Ovary (tissue), 9 donors: Measurements from ENCODE around the gene PDSS1. TPM values are rescaled to one million over a fixed set of nuclear protein-coding genes. Genes with fewer than 3 reads are reported as not detected.

ENCODE experiments used
- DNase-seq, 5 donors: peaks; one replicate each; pipeline ENCODE4 v3.0.0-alpha.2; 2019 to 2020
- H3K27ac ChIP-seq, 2 donors: fragments of 200-600 bp; one replicate each; pipeline versions ENCODE4 v1.5.1 to v1.8.0; 2019 to 2022
- H3K27me3 ChIP-seq: fragments of 200-600 bp; one replicate; pipeline ENCODE4 v1.8.0; 2022
- H3K36me3 ChIP-seq: fragments of 200-600 bp; sonication (generic); one replicate; pipeline ENCODE4 v1.5.1; 2019
- H3K4me1 ChIP-seq: one replicate; pipeline ENCODE4 v1.8.1; 2013; ENCODE audit warnings: mild to moderate bottlenecking, moderate library complexity; ENCODE audit not compliant: insufficient read depth
- H3K4me3 ChIP-seq: fragments of 200-600 bp; sonication (generic); one replicate; pipeline ENCODE4 v1.5.1; 2017
- H3K9me3 ChIP-seq, 2 donors: fragments of 200-600 bp in 1 of 2; sonication (generic) in 1 of 2; one replicate each; pipeline versions ENCODE4 v1.5.1 to v1.8.1; 2013 to 2019; ENCODE audit warnings: mild to moderate bottlenecking in 1 of 2, moderate library complexity in 1 of 2
- EP300 ChIP-seq: sonication (generic); formaldehyde crosslinking; IDR thresholded peaks from one replicate; pipeline ENCODE4 v1.6.1; 2017; ENCODE audit warnings: antibody characterized with exemption
- POLR2A ChIP-seq: fragments of 450-650 bp; IDR thresholded peaks from one replicate; pipeline ENCODE4 v1.6.1; 2017; ENCODE audit warnings: antibody characterized with exemption, mild to moderate bottlenecking, moderate library complexity
- WGBS, 3 donors: extraction: QIAGEN DNeasy Blood & Tissue Kit in 1 of 3; methylation state at CpG; one replicate each; pipeline versions ENCODE4 v1.1.5 to v1.1.7; 2013 to 2017; 5-methylcytosine and 5-hydroxymethylcytosine counted together
- intact Hi-C, 4 donors: fragments of 100-400 bp; cut with DNase I; formaldehyde crosslinking; loops; one replicate each; pipeline versions ENCODE4 v1.11.0 to v1.15.1; 2022 to 2023
- polyA plus RNA-seq, 2 donors: library from polyadenylated mRNA; stranded (reverse); fragments of 200-250 nt in 1 of 2; fragments of 350-450 nt in 1 of 2; fragmentation: Illumina TruSeq in 1 of 2; extraction: RNeasy Lipid Tissue Mini Kit (QIAGEN cat#74804) in 1 of 2; gene quantifications; one replicate each; pipeline ENCODE4 v1.2.3, GENCODE V29; 2013 to 2014
- total RNA-seq, 7 donors: library from RNA; depleted of rRNA in 2 of 7; stranded (reverse); fragments of >200 nt in 2 of 7; fragmentation: NEBNext Ultra II Directional in 3 of 7; extraction: Animal tissue kit (Norgen Biotek cat#: 25700) in 3 of 7; gene quantifications; one replicate each; pipeline versions ENCODE4 v1.1.0 to v1.2.4, GENCODE V29; 2016 to 2023
- TF ChIP-seq, protein P1 (sequence below), 3 donors: fragments of 450-650 bp in 2 of 3; fragments of 200-600 bp in 1 of 3; IDR thresholded peaks; one replicate each; pipeline versions ENCODE4 v1.5.1 to v1.8.0; 2016 to 2022; ENCODE audit warnings: antibody characterized with exemption in 3 of 3, mild to moderate bottlenecking in 1 of 3
- donor health status: DM: no; HTN: no; CAD: no; lungs with moderate emphysema.
- donor health status: DM: no; HTN: no; CAD: no.
- donor health status: Bipolar disorder and iron deficiency.
- donor health status: DM: yes; HTN: yes; CAD: no.
- donor health status: DM: no; HTN: no; CAD: no.
- donor health status: DM: yes; HTN: yes; CAD: no.

Gene PDSS1
- total and polyA plus RNA-seq, 9 donors: 2.7 to 7.1 (median 3.9) TPM

DNA sequence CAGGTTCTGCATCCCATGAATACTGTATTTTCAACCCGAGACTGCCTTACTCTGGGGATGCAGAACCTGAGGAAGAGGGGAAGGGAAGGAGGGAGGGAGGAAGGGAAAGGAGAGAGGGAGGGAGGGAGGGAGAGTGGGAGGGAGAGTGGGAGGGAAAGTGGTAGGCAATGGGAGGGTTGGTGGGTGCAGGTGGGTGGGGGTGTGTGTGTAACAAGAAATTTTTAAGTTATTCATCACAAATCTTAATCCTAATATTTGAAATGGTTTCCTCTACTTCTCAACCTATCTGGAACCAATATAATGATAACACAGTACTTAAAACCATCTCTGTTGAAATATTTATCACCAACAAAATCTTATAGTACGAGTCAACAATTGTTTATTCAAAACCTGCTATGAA is 68.0 kb downstream of the PDSS1 start:
- no peaks in the 10 kb centered on the region for H3K36me3 ChIP-seq
- no peak overlapping the region for H3K27ac ChIP-seq
- no peak for DNase-seq
- H3K9me3 ChIP-seq: no peaks in the 10 kb centered on the region
- TF ChIP-seq EP300 (no peak), POLR2A (no peak)
- TF ChIP-seq, protein P1, sequence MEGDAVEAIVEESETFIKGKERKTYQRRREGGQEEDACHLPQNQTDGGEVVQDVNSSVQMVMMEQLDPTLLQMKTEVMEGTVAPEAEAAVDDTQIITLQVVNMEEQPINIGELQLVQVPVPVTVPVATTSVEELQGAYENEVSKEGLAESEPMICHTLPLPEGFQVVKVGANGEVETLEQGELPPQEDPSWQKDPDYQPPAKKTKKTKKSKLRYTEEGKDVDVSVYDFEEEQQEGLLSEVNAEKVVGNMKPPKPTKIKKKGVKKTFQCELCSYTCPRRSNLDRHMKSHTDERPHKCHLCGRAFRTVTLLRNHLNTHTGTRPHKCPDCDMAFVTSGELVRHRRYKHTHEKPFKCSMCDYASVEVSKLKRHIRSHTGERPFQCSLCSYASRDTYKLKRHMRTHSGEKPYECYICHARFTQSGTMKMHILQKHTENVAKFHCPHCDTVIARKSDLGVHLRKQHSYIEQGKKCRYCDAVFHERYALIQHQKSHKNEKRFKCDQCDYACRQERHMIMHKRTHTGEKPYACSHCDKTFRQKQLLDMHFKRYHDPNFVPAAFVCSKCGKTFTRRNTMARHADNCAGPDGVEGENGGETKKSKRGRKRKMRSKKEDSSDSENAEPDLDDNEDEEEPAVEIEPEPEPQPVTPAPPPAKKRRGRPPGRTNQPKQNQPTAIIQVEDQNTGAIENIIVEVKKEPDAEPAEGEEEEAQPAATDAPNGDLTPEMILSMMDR (IDR thresholded peaks at IDR 0.05): no peak
- H3K4me1 ChIP-seq: no peaks in the 10 kb centered on the region
- no peak overlapping the region for H3K4me3 ChIP-seq
- no peaks in the 10 kb centered on the region for H3K27me3 ChIP-seq
- 95 to 98% (median 97%) methylated on average over 2 of the region's 2 CpGs for WGBS, 3 donors
- intact Hi-C loops: no loop called here

DNA sequence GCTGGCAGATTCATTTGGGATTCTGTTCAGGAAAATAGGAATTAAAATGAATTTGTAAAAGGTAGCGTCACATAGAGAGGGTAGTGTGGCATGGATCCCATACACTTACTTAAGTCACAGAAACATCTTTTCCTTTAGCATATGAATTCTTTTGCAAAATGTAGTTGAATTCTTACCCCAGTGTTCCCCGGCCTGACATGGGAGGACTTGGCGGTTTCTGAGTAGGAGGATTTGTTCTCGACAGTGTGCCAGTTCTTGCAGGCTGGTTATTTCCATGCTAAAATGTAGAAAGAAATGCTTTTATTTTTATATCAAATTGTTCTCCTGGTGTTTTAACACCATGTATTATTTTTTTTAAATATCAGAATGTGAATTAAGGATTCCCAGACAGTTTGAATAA is 72.6 kb downstream of the PDSS1 start:
- no peak for DNase-seq
- TF ChIP-seq EP300 (no peak), POLR2A (no peak)
- TF ChIP-seq, protein P1 (IDR thresholded peaks at IDR 0.05): no peak
- WGBS, 3 donors: 90 to 98% (median 94%) methylated on average over 4 of the region's 4 CpGs

DNA sequence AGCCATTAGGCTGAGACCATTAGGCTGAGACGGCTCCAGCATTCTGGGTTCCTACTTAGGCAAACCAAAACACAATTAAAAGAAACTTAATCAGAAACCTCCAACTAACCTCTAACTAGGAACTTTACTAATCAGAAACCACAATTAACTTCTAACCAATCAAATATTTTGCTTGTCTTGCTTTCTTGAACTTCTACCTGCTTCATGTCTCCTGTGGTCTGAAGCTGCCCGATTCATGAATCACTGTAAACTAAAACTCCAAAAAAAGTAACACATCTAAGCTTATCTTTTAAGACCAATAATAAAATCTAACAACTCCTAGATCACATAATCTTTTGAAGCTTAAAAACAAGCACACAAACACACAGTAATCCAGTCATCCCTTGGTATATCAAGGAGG is 76.1 kb downstream of the PDSS1 start:
- 88 to 92% (median 90%) methylated on average over 2 of the region's 2 CpGs for WGBS, 3 donors
- Histone ChIP-seq H3K36me3 (no peaks in the 10 kb centered on the region), H3K27ac (no peak overlapping the region), H3K4me3 (no peak overlapping the region), H3K4me1 (no peaks in the 10 kb centered on the region), H3K9me3 (no peaks in the 10 kb centered on the region), H3K27me3 (no peaks in the 10 kb centered on the region)
- no peak for DNase-seq
- intact Hi-C loops: no loop called here
- TF ChIP-seq, protein P1 (IDR thresholded peaks at IDR 0.05): no peak
- TF ChIP-seq EP300 (no peak), POLR2A (no peak)

More for the DNA sequence above, 72.6 kb downstream of the PDSS1 start:
- intact Hi-C loops: no loop called here
- no peak overlapping the region for H3K27ac ChIP-seq
- no peaks in the 10 kb centered on the region for H3K9me3 ChIP-seq
- H3K36me3 ChIP-seq: no peaks in the 10 kb centered on the region
- H3K27me3 ChIP-seq: no peaks in the 10 kb centered on the region
- H3K4me1 ChIP-seq: no peaks in the 10 kb centered on the region
- H3K4me3 ChIP-seq: no peak overlapping the region

- no peak for DNase-seq
- Histone ChIP-seq H3K27ac (no peak overlapping the region), H3K4me3 (no peak overlapping the region), H3K27me3 (no peaks in the 10 kb centered on the region), H3K36me3 (no peaks in the 10 kb centered on the region), H3K4me1 (peaks cover 2% of the 10 kb centered on the region), H3K9me3 (no peaks in the 10 kb centered on the region)
- WGBS, 3 donors: 97 to 100% (median 97%) methylated on average over 1 of the region's 1 CpG
- intact Hi-C loops: no loop called here
- no peak for TF ChIP-seq EP300
- TF ChIP-seq POLR2A: no peak
- TF ChIP-seq, protein P1 (IDR thresholded peaks at IDR 0.05): no peak
Observed at GRCh38 chr10:26776258-26776657, 78.8 kb downstream of the PDSS1 start.
